Measurements from ENCODE around the gene ITGA3. TPM values are rescaled to one million over a fixed set of nuclear protein-coding genes. Genes with fewer than 3 reads are reported as not detected.

Gene ITGA3
- polyA plus RNA-seq, 1 of the 3 experiments (the other 2 are of a cell fraction), result 766 TPM

DNA sequence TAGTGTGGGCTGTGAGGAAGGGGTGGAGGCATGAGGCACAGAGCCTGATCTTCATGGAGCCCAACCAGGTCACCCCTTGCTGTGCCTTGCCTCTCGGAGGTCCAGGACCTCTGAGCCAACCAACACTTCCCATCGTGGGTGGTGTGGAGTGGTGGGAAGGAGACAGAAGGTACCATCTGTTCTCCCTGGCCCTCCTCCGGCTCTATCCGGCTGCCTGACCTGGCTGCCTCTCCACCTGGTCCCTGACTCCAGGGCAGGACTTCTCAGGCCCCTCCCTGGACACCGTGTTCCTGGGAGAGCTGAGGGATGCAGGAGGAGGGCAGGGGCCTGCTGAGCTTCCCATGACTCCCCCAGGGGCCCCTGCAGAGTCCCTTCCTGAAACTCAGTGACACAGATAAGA lies 43.1 kb downstream of the ITGA3 start:
- no peak for DNase-seq
- Histone ChIP-seq H3K4me1 (ENCODE audit: control insufficient read depth in 1 of 2, insufficient read depth in 2 of 2, low read depth in 1 of 2, low read length in 1 of 2) (peaks cover 3 to 42% of the 10 kb centered on the region in 2 experiments; a peak in 1 of 4 replicates), H3K4me3 (ENCODE audit: low read depth in 2 of 2, low read length in 1 of 2) (no peak overlapping the region), H3K9me2 (no peaks in the 10 kb centered on the region), H3K27ac (ENCODE audit: low read depth in 2 of 2, low read length in 1 of 2) (no peak overlapping the region), H2AFZ (ENCODE audit: low read depth) (no peak overlapping the region), H4K20me1 (ENCODE audit: insufficient read depth) (peaks cover 5% of the 10 kb centered on the region; the same call in 1 of the 2 replicates), H3K9ac (no peak overlapping the region), H3K36me3 (replicated peaks in 1 of 2; ENCODE audit: control insufficient read depth in 1 of 2, insufficient read depth in 2 of 2, low read length in 1 of 2) (peaks cover 0 to 17% of the 10 kb centered on the region in 2 experiments), H3K27me3 (ENCODE audit: insufficient read depth) (no peaks in the 10 kb centered on the region), H3K4me2 (no peak overlapping the region), H3F3A (replicated peaks; ENCODE audit: insufficient read depth) (peaks cover 19% of the 10 kb centered on the region), H3K9me3 (no peaks in the 10 kb centered on the region), H3K79me2 (ENCODE audit: insufficient read depth) (no peaks in the 10 kb centered on the region)
- TF ChIP-seq NRF1 (IDR thresholded peaks at IDR 0.05; ENCODE audit: low read depth, low read length), result no peak
- TF ChIP-seq MXI1 (IDR thresholded peaks at IDR 0.05; ENCODE audit: low read depth, low read length), result no peak
- TF ChIP-seq RCOR1 (IDR thresholded peaks at IDR 0.05; ENCODE audit: low read length), result no peak
- TF ChIP-seq POLR2AphosphoS5 (IDR thresholded peaks at IDR 0.05; ENCODE audit: low read depth, low read length), result no peak
- TF ChIP-seq EP300 (IDR thresholded peaks at IDR 0.05; ENCODE audit: borderline replicate concordance in 1 of 2, low read depth in 1 of 2, low read length in 1 of 2), result no peak
- TF ChIP-seq EZH2phosphoT487 (IDR thresholded peaks at IDR 0.05; ENCODE audit: borderline replicate concordance, low read depth), result no peak
- ChIA-PET CTCF (interaction anchor here (1.4 to 15.0 kb wide), 5 partner anchors 12 to 198 kb away, joined by 3 to 297 read pairs (median 30); partner anchors contain the start of gene COL1A1), POLR2A (no interaction called here)
- 74% methylated on average over 4 of the region's 5 CpGs for WGBS (ENCODE audit: low lambda C conversion rate)

DNA sequence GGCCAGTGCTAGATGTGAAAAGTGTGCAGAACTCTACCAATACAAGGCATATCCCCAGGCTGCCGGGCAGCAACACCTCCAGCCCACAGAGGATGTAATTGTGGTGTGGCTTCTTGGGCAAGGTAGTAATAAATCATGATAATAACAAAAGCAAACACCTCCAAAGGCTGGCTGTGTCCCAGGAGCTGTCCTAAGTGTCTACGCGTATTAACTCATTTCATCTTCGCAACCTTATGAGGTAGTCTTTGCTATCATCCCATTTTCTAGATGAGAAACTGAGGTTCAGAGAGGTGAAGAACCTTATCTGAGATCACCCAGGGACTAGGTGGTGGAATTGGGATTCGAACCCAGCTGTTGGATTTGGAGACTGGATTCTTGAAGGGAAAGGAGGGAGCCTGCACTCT lies 44.6 kb downstream of the ITGA3 start:
- no peak overlapping the region for H3K9ac ChIP-seq
- 83% methylated on average over 5 of the region's 5 CpGs for WGBS (ENCODE audit: low lambda C conversion rate)
- peaks cover 9% of the 10 kb centered on the region for H3F3A ChIP-seq (replicated peaks; ENCODE audit: insufficient read depth)

More for the DNA sequence above, 44.6 kb downstream of the ITGA3 start:
- CTCF ChIA-PET, result interaction anchor here (0.6 to 15.0 kb wide), 8 partner anchors 7 to 103 kb away, joined by 3 to 297 read pairs (median 17); partner anchors contain the start of gene PDK2
- 0 out of 2 replicates have a peak, but pooled peaks cover 3% of the 10 kb centered on the region for H4K20me1 ChIP-seq (ENCODE audit: insufficient read depth)
- POLR2A ChIA-PET, result no interaction called here
- TF ChIP-seq MEF2A (IDR thresholded peaks at IDR 0.05; ENCODE audit: borderline replicate concordance, low read depth), result no peak
- no peak for TF ChIP-seq ELF1 (IDR thresholded peaks at IDR 0.05)
- no peak for TF ChIP-seq TCF12 (IDR thresholded peaks at IDR 0.05)
- no peak for TF ChIP-seq GABPA (IDR thresholded peaks at IDR 0.05; ENCODE audit: low read depth)
- no peak for TF ChIP-seq PBX3 (IDR thresholded peaks at IDR 0.05)
- no peak for TF ChIP-seq POLR2AphosphoS5 (IDR thresholded peaks at IDR 0.05; ENCODE audit: low read depth, low read length)
- no peak for TF ChIP-seq FOSL2 (IDR thresholded peaks at IDR 0.05; ENCODE audit: borderline replicate concordance, low read depth)
- no peak overlapping the region for H3K27ac ChIP-seq (ENCODE audit: low read depth in 2 of 2, low read length in 1 of 2)
- peaks cover 0 to 17% of the 10 kb centered on the region in 2 experiments for H3K36me3 ChIP-seq (replicated peaks in 1 of 2; ENCODE audit: control insufficient read depth in 1 of 2, insufficient read depth in 2 of 2, low read length in 1 of 2)
- no peaks in the 10 kb centered on the region for H3K79me2 ChIP-seq (ENCODE audit: insufficient read depth)
- H3K27me3 ChIP-seq (ENCODE audit: insufficient read depth), result no peaks in the 10 kb centered on the region
- no peaks in the 10 kb centered on the region for H3K9me2 ChIP-seq
- no peak overlapping the region for H2AFZ ChIP-seq (ENCODE audit: low read depth)
- H3K4me1 ChIP-seq (ENCODE audit: control insufficient read depth in 1 of 2, insufficient read depth in 2 of 2, low read depth in 1 of 2, low read length in 1 of 2), result peaks cover 0 to 38% of the 10 kb centered on the region in 2 experiments; a peak in 1 of 4 replicates
- no peak overlapping the region for H3K4me2 ChIP-seq
- no peak overlapping the region for H3K4me3 ChIP-seq (ENCODE audit: low read depth in 2 of 2, low read length in 1 of 2)
- DNase-seq, result no peak
- H3K9me3 ChIP-seq, result no peaks in the 10 kb centered on the region
